ENCODE measurements around the gene CHST11. TPM values are rescaled to one million over a fixed set of nuclear protein-coding genes. Genes with fewer than 3 reads are reported as not detected.
"Not testable (repeated sequence)": the region's sequence is repeated elsewhere in the genome, so short reads cannot be mapped to it uniquely, and the experiment has no call there.

CHST11 gene
- total RNA-seq, 1 donor from 2014 or later: 1.2 TPM

GRCh38 chr12:104555648-104556047 is 98.9 kb downstream of the CHST11 start:
- DNase-seq (ENCODE audit: low spot score): no peak
- ATAC-seq: no peak

- DNase-seq (ENCODE audit: low spot score): no peak
- ATAC-seq: no peak
Observed at GRCh38 chr12:104557488-104558195, 100.9 kb downstream of the CHST11 start.

GRCh38 chr12:104560881-104561280 is 104.1 kb downstream of the CHST11 start:
- ATAC-seq (no peak), DNase-seq (ENCODE audit: low spot score) (no peak)

GRCh38 chr12:104562763-104563162 is 106.0 kb downstream of the CHST11 start:
- DNase-seq (ENCODE audit: low spot score) (no peak), ATAC-seq (no peak)

- not testable (repeated sequence) for ATAC-seq; DNase-seq (ENCODE audit: low spot score)
Observed at GRCh38 chr12:104564662-104565061, 107.9 kb downstream of the CHST11 start.

GRCh38 chr12:104565606-104566243 is 109.0 kb downstream of the CHST11 start:
- DNase-seq (ENCODE audit: low spot score) (no peak), ATAC-seq (no peak)

GRCh38 chr12:104566244-104566993 is 109.7 kb downstream of the CHST11 start:
- ATAC-seq (no peak), DNase-seq (ENCODE audit: low spot score) (no peak)

GRCh38 chr12:104567832-104568486 is 111.2 kb downstream of the CHST11 start:
- ATAC-seq: no peak
- DNase-seq (ENCODE audit: low spot score): no peak

GRCh38 chr12:104568487-104568868 is 111.7 kb downstream of the CHST11 start:
- ATAC-seq (no peak), DNase-seq (ENCODE audit: low spot score) (no peak)

GRCh38 chr12:104568935-104569334 is 112.2 kb downstream of the CHST11 start:
- DNase-seq (ENCODE audit: low spot score) (no peak), ATAC-seq (no peak)

GRCh38 chr12:104569346-104570173 is 112.8 kb downstream of the CHST11 start:
- ATAC-seq (peak; percentile 38), DNase-seq (ENCODE audit: low spot score) (no peak)

GRCh38 chr12:104570174-104570907 is 113.6 kb downstream of the CHST11 start:
- DNase-seq (ENCODE audit: low spot score) (no peak), ATAC-seq (no peak)

- DNase-seq (ENCODE audit: low spot score): no peak
- no peak for ATAC-seq
Observed at GRCh38 chr12:104571328-104571727, 114.6 kb downstream of the CHST11 start.

GRCh38 chr12:104574353-104574752 is 117.6 kb downstream of the CHST11 start:
- not testable (repeated sequence) for DNase-seq (ENCODE audit: low spot score); ATAC-seq

- DNase-seq (ENCODE audit: low spot score); ATAC-seq: not testable (repeated sequence)
Observed at GRCh38 chr12:104574758-104575157, 118.0 kb downstream of the CHST11 start.

- DNase-seq (ENCODE audit: low spot score) (no peak), ATAC-seq (no peak)
Observed at GRCh38 chr12:104575442-104576186, 118.9 kb downstream of the CHST11 start.

- no peak for DNase-seq (ENCODE audit: low spot score)
- ATAC-seq: no peak
Observed at GRCh38 chr12:104576187-104576778, 119.5 kb downstream of the CHST11 start.

- ATAC-seq (no peak), DNase-seq (ENCODE audit: low spot score) (no peak)
Observed at GRCh38 chr12:104576980-104577580, 120.3 kb downstream of the CHST11 start.

Measured in left lobe of liver (tissue), 2 donors.